BJ (cell line): ENCODE data around the gene CAMK2B. TPM values are rescaled to one million over a fixed set of nuclear protein-coding genes. Genes with fewer than 3 reads are reported as not detected.

Experiments used
- CTCF ChIA-PET: fragments of 350-600 bp; formaldehyde crosslinking; extraction: SDS; loops from one replicate; lab custom pipeline; 2021; ENCODE audit warnings: antibody characterized with exemption, inconsistent platforms; lab: Yijun Ruan, JAX
- POLR2A ChIA-PET: fragments of 300-600 bp; sonication (Branson Sonifier 250); formaldehyde crosslinking; extraction: SDS; loops from one replicate; lab custom pipeline; 2021; ENCODE audit warnings: antibody characterized with exemption; lab: Charles Lee
- DNase-seq: peaks from one replicate; pipeline ENCODE4 v3.0.0-alpha.2; 2011; ENCODE audit warnings: low read depth
- H3K27me3 ChIP-seq: 2 replicates; pipeline ENCODE4 v1.6.0; 2011; ENCODE audit warnings: low read length; ENCODE audit not compliant: control insufficient read depth, insufficient read depth
- H3K36me3 ChIP-seq: 2 replicates; pipeline ENCODE4 v1.5.1; 2011; ENCODE audit warnings: low read length; ENCODE audit not compliant: control insufficient read depth, insufficient read depth
- H3K4me3 ChIP-seq: 2 replicates; pipeline ENCODE4 v1.5.1; 2011; ENCODE audit warnings: low read depth, mild to moderate bottlenecking, control low read depth, low read length
- polyA plus RNA-seq: library from polyadenylated mRNA; depleted of rRNA; stranded (reverse); fragments of >200 nt; gene quantifications from 2 replicates; pipeline ENCODE4 v1.2.3, GENCODE V29; 2011
- TF ChIP-seq, protein P1 (sequence below): IDR thresholded peaks from 2 replicates; pipeline ENCODE4 v1.5.1; 2011; ENCODE audit warnings: low read depth, mild to moderate bottlenecking, control low read depth, inconsistent platforms, low read length, moderate library complexity; ENCODE audit not compliant: insufficient read depth

CAMK2B gene
- polyA plus RNA-seq, 1 experiment = 0.10 TPM

DNA sequence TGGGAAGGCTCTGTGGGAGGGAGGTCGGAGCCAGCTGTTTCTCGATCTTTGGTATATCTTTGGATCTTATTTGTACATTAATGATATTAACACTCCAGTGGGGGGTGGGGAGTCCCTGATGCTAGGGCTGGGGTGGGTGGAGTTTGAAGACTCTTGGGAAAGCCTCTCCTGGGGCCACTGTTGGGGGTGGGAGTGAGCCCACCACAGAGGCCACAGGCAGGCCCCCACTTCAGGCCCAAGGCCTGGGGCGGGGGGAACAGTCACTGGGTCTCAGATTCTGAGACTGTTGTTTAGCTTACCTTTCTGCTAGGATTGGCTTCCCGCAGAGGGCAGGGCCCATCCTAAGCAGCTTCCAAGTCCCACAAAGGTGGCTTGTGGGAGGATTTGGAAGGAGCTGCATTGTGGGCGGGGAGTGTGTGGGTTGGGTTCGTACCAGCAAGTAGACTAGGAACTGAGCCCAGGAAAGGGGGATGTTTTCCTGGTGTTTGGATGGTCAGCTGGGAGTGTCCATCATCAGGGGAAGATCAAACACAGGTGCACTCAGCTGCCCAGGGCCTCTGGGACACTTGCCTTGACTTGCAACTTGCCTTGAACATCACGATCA is 112.7 kb downstream of the CAMK2B start:
- TF ChIP-seq, protein P1, sequence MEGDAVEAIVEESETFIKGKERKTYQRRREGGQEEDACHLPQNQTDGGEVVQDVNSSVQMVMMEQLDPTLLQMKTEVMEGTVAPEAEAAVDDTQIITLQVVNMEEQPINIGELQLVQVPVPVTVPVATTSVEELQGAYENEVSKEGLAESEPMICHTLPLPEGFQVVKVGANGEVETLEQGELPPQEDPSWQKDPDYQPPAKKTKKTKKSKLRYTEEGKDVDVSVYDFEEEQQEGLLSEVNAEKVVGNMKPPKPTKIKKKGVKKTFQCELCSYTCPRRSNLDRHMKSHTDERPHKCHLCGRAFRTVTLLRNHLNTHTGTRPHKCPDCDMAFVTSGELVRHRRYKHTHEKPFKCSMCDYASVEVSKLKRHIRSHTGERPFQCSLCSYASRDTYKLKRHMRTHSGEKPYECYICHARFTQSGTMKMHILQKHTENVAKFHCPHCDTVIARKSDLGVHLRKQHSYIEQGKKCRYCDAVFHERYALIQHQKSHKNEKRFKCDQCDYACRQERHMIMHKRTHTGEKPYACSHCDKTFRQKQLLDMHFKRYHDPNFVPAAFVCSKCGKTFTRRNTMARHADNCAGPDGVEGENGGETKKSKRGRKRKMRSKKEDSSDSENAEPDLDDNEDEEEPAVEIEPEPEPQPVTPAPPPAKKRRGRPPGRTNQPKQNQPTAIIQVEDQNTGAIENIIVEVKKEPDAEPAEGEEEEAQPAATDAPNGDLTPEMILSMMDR = no peak
- POLR2A ChIA-PET = interaction anchor here (0.5 kb wide), 1 partner anchor 262 kb away, joined by 9 read pairs; no protein-coding TSS in a partner anchor
- Histone ChIP-seq H3K36me3 (peaks cover 41% of the 10 kb centered on the region), H3K27me3 (no peaks in the 10 kb centered on the region), H3K4me3 (no peak overlapping the region)
- CTCF ChIA-PET = interaction anchor here (1.3 kb wide), 1 partner anchor 8 kb away, joined by 4 read pairs; no protein-coding TSS in a partner anchor
- no peak for DNase-seq

DNA sequence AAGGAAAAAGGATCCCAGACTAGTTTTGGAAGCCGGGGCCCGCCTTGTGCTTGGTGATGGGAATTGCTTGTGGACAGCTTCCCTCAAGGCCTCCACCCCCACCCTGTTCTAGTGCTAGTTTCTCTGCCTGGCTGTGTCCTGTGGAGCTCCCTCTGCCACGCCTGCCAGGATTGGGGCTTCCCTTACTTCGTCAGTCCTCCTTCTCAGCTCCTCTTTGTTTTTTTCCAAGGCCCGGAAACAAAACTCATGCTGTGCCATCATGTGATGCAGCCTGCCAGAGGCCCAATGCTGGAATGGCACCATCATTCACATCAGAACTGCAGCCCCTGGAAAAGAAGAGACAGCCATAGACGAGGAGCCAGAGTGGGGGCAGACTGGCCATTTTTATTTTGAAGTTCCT is 113.4 kb downstream of the CAMK2B start:
- Histone ChIP-seq H3K27me3 (no peaks in the 10 kb centered on the region), H3K36me3 (peaks cover 44% of the 10 kb centered on the region), H3K4me3 (no peak overlapping the region)
- no peak for DNase-seq
- ChIA-PET POLR2A (interaction anchor here (0.5 kb wide), 1 partner anchor 263 kb away, joined by 9 read pairs; no protein-coding TSS in a partner anchor), CTCF (interaction anchor here (1.0 to 1.3 kb wide), 2 partner anchors 9 kb away, joined by 3 to 4 read pairs; no protein-coding TSS in a partner anchor)
- TF ChIP-seq, protein P1 = no peak

GRCh38 chr7:44211126-44211675 is 114.2 kb downstream of the CAMK2B start:
- Histone ChIP-seq H3K4me3 (no peak overlapping the region), H3K36me3 (peaks cover 48% of the 10 kb centered on the region), H3K27me3 (no peaks in the 10 kb centered on the region)
- POLR2A ChIA-PET = no interaction called here
- DNase-seq = no peak
- TF ChIP-seq, protein P1 = no peak
- CTCF ChIA-PET = interaction anchor here (0.7 to 1.0 kb wide), 2 partner anchors 8 to 10 kb away, joined by 3 read pairs; no protein-coding TSS in a partner anchor

- H3K36me3 ChIP-seq = peaks cover 50% of the 10 kb centered on the region
- TF ChIP-seq, protein P1 = no peak
- POLR2A ChIA-PET = no interaction called here
- H3K4me3 ChIP-seq = no peak overlapping the region
- H3K27me3 ChIP-seq = no peaks in the 10 kb centered on the region
- CTCF ChIA-PET = interaction anchor here (0.7 to 1.4 kb wide), 3 partner anchors 8 to 34 kb away, joined by 3 to 4 read pairs (median 3); no protein-coding TSS in a partner anchor
- DNase-seq = no peak
Measured at GRCh38 chr7:44210107-44210506, 115.3 kb downstream of the CAMK2B start.

- POLR2A ChIA-PET = no interaction called here
Measured at GRCh38 chr7:44208085-44208484, 117.3 kb downstream of the CAMK2B start.

More at GRCh38 chr7:44208085-44208484, 117.3 kb downstream of the CAMK2B start:
- Histone ChIP-seq H3K36me3 (peaks cover 41% of the 10 kb centered on the region), H3K4me3 (no peak overlapping the region), H3K27me3 (no peaks in the 10 kb centered on the region)
- no peak for DNase-seq
- TF ChIP-seq, protein P1 = no peak
- CTCF ChIA-PET = interaction anchor here (1.0 kb wide), 1 partner anchor 13 kb away, joined by 3 read pairs; no protein-coding TSS in a partner anchor
